Choroid plexus epithelial cell (primary cell): ENCODE measurements around the gene OCIAD1.

ENCODE experiments used
- DNase-seq: peaks from one replicate; pipeline ENCODE4 v3.0.0-alpha.2; 2010; ENCODE audit warnings: low read depth
- H3K4me3 ChIP-seq: 2 replicates; pipeline ENCODE4 v1.5.1; 2011; ENCODE audit warnings: low read depth, mild to moderate bottlenecking, control low read depth, low read length, moderate library complexity
- CTCF ChIP-seq: conservative IDR thresholded peaks from 2 replicates; pipeline ENCODE4 v1.5.1; 2011; ENCODE audit warnings: low read depth, mild to moderate bottlenecking, control low read depth, inconsistent platforms, low read length, moderate library complexity

OCIAD1 gene

DNA sequence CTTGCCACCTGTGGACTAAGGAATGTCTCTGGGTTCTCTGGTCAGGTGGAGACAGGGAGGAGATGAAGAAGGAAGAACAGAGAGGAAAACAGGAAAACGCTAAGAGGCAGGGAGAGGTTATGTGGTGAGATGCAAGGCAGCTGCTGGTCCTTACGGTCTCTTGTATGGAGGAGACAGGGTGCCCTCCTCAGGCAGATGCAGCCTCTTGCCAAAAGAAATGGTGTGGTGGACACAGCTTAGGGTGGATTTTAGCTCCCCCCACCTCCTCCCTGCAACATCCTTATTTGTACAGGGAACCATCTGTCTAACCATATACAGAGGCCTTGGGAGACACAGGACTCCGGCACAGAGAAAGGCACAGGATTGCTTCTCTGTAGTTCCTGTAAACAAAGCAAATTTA is 66.0 kb downstream of the OCIAD1 start:
- no peak for DNase-seq
- no peak overlapping the region for H3K4me3 ChIP-seq
- no peak for TF ChIP-seq CTCF

GRCh38 chr4:48898733-48899431 is 68.0 kb downstream of the OCIAD1 start:
- peak; percentile 56 for DNase-seq
- H3K4me3 ChIP-seq: no peak overlapping the region
- no peak for TF ChIP-seq CTCF

DNA sequence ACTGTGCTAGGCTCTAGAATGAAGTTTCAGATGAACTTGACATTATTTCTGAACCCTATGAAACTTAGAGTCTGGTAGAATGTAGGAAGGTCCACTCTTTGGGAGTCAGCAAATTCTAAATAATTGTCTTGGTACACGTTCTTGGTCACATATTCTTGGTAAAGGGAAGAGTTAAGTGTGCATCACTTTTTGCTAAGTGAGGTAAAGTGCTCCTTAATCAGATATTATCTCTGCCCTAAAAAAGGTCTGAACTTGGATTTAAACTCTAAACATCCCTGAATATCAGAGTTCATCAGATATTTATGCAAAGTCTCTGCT is 68.5 kb downstream of the OCIAD1 start:
- no peak overlapping the region for H3K4me3 ChIP-seq
- DNase-seq: no peak
- no peak for TF ChIP-seq CTCF

GRCh38 chr4:48899950-48900349 is 69.1 kb downstream of the OCIAD1 start:
- no peak for TF ChIP-seq CTCF
- peak; percentile 85 for DNase-seq
- no peak overlapping the region for H3K4me3 ChIP-seq

GRCh38 chr4:48901196-48901595 is 70.3 kb downstream of the OCIAD1 start:
- H3K4me3 ChIP-seq: no peak overlapping the region
- no peak for TF ChIP-seq CTCF
- DNase-seq: no peak

GRCh38 chr4:48902266-48902665 is 71.4 kb downstream of the OCIAD1 start:
- TF ChIP-seq CTCF: no peak
- H3K4me3 ChIP-seq: no peak overlapping the region
- DNase-seq: peak; percentile 28

GRCh38 chr4:48904101-48904500 is 73.2 kb downstream of the OCIAD1 start:
- H3K4me3 ChIP-seq: no peak overlapping the region
- no peak for TF ChIP-seq CTCF
- DNase-seq: no peak
